Measurements from ENCODE around the gene AGXT.

The AGXT gene

DNA sequence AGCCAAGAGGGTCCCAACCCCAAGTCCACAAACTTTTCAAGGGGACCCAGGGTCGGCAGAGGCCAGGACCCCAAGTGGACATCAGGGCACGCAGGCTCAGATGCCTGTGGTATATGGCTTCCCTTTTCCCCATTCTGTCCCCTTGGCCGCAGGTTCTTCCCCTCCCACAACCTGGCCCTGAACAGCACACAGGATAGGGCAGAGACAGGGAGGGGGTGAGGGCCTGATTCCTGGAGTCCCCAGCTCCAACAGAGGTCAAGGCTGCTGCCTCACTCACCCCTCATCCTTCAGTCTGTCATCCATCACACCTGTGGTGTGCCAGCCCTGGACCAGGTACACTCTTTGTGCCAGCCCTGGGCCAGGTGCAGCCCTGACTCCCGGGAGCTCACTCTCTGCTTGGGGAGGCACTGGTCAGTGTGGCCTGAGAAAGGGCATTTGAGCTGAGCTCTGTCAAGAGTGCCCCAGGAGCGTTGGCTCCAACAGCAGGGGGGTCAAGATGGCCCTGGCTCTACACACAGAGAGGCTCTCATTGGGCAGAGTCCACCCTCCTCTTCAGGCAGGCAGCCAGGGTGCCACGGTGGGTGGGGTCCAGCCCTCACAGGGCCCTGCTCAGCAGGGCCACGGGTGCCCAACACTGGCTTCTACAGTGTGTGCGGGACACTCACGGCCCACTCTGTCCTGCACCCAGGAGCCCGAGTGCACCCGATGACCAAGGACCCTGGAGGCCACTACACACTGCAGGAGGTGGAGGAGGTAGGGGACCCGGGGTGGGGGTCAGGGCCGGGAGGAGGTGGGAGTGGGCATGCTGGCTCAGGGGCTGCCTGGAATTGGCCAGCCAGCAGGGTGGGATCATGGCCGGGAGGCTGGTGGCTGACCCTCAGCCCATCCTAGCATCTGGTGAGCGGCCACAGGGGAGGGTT, 1.6 kb downstream of the AGXT start:
- no peak for DNase-seq

GRCh38 chr2:240871071-240871958, 2.7 kb downstream of the AGXT start:
- no peak for DNase-seq

- DNase-seq = no peak
These were observed 3.9 kb downstream of the AGXT start for GRCh38 chr2:240872317-240873097.

- DNase-seq = no peak
These were observed 4.6 kb downstream of the AGXT start for GRCh38 chr2:240873098-240873788.

GRCh38 chr2:240873805-240874714, 5.4 kb downstream of the AGXT start:
- DNase-seq = no peak

DNA sequence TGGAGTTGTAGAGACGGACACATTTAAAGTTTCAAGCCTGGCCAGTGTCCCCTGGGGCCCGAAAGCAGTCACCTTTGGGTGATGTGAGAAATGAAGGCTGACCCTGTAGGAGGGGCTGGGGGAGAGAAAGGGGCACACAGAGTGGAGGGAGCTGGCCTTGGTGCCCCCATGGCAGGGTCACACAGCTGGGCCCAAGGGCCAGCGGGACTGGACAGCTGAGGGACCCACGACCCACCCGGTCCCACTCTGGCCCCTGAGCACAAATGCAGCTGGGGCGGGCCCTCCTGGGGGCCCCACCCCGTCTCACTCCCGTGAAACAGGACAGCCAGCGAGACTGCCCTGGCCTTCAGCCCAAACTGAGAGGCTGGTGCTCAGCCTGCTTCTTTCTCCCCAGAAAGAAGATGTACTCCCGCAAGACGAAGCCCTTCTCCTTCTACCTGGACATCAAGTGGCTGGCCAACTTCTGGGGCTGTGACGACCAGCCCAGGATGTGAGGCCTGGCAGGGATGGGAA, 6.1 kb downstream of the AGXT start:
- no peak for DNase-seq

- DNase-seq = no peak
These were observed 6.8 kb downstream of the AGXT start for GRCh38 chr2:240875228-240876034.

GRCh38 chr2:240876035-240876474, 7.4 kb downstream of the AGXT start:
- DNase-seq = no peak

GRCh38 chr2:240876475-240877251, 8.0 kb downstream of the AGXT start:
- no peak for DNase-seq

GRCh38 chr2:240877460-240878340, 9.1 kb downstream of the AGXT start:
- DNase-seq = no peak

GRCh38 chr2:240878341-240878936, 9.8 kb downstream of the AGXT start:
- DNase-seq = no peak

DNA sequence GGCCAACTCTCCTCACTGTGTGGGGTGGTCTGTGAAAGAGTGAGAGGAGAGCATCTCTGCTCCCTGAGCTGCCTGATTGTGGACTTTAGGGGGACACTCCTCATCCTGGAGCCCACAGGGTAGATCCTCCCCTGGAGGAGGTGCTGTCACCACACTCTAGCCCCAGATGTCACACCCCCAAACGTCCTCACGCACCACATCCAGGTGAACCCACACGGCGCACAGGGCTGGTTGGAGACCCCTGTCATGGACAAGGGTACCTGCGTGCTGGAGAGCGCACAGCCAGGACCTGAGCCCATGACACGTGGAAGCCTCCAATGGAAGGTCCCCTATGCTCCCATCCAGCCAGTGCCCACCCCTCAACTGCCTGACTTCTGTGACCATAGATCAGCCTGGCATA, 10.5 kb downstream of the AGXT start:
- no peak for DNase-seq

DNA sequence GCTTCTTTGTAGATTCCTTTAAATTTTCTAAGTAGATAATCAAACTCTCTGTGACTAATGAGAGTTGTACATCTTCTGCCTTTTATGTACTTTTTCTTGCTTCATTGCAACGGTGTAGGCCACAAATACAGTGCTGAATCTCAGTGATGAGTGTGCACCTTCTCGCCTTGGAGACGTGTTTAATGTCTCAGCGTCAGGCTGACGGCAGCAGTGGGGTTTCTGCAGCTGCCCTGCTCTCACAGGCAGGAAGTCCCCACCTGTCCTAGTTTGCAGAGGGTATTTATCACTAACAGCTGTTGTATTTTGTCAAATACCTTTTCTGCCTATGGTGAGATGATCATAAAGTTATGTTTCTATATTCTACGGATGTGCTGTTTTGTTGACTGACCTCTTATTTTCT, 13.3 kb downstream of the AGXT start:
- no peak for DNase-seq

- DNase-seq = no peak
These were observed 15.6 kb downstream of the AGXT start for GRCh38 chr2:240884221-240884620.

- DNase-seq = no peak
These were observed 16.1 kb downstream of the AGXT start for GRCh38 chr2:240884745-240885144.

- no peak for DNase-seq
These were observed 16.9 kb downstream of the AGXT start for GRCh38 chr2:240885566-240885965.

DNA sequence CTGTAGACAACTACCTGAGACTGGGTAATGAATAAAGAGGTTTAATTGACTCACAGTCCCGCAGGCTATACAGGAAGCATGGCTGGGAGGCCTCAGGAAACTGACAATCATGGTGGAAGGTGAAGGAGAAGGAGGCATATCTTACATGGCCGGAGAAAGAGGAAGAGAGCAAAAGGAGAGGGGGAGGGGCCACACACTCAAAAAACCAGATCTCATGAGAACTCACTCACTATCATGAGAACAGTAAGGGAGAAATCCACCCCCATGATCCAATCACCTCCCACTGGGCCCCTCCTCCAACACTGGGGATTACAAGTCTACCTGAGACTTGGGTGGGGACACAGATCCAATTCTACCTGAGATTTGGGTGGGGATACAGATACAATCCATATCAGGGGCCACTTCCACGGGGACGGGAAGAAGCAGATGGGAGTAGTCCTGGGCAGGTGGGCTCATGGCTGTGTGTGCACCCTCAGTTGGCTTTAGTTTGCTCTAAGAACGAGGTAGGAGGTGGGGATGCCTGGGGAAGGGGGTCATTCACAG, 17.5 kb downstream of the AGXT start:
- no peak for DNase-seq
